HFFc6 (cell line): ENCODE results near the gene GPSM1. TPM values are rescaled to one million over a fixed set of nuclear protein-coding genes. Genes with fewer than 3 reads are reported as not detected.

Experiments
- DNase-seq: peaks from one replicate; pipeline ENCODE4 v3.0.0-alpha.2; 2018
- H3K27ac Mint-ChIP-seq: 2 replicates; pipeline ENCODE4 v1.8.0; 2020; ENCODE audit warnings: mild to moderate bottlenecking, mixed read lengths
- H3K27me3 Mint-ChIP-seq: 2 replicates; pipeline ENCODE4 v1.8.0; 2021; ENCODE audit warnings: mild to moderate bottlenecking, moderate library complexity, mixed read lengths; ENCODE audit not compliant: insufficient read depth
- H3K36me3 Mint-ChIP-seq: 2 replicates; pipeline ENCODE4 v1.8.0; 2021; ENCODE audit warnings: low read depth, mixed read lengths
- H3K4me1 Mint-ChIP-seq: 2 replicates; pipeline ENCODE4 v1.8.0; 2020; ENCODE audit warnings: low read depth, mixed read lengths
- H3K4me3 Mint-ChIP-seq: 2 replicates; pipeline ENCODE4 v1.8.0; 2020; ENCODE audit warnings: mild to moderate bottlenecking, moderate library complexity, mixed read lengths
- H3K9me3 Mint-ChIP-seq: 2 replicates; pipeline ENCODE4 v1.8.0; 2020; ENCODE audit warnings: mild to moderate bottlenecking, mixed read lengths
- CTCF ChIP-seq: fragments of 200-600 bp; sonication (generic); IDR thresholded peaks from 2 replicates; pipeline ENCODE4 v1.5.0; 2021; ENCODE audit warnings: antibody characterized with exemption, mild to moderate bottlenecking
- total RNA-seq, 6 experiments: library from RNA; stranded (reverse); fragmentation: NEBNext Ultra II Directional; extraction: Animal tissue kit (Norgen Biotek cat#: 25700); gene quantifications; 2 replicates in 1 of 6; 3 replicates in 5 of 6; pipeline ENCODE4 v1.2.3, GENCODE V29; 2021

GPSM1 gene
- total RNA-seq, 6 experiments from 2014 or later = 50.9 to 60.2 (median 55.0) TPM

- H3K27me3 Mint-ChIP-seq = peaks cover 9% of the 10 kb centered on the region
- H3K36me3 Mint-ChIP-seq = no peaks in the 10 kb centered on the region
- H3K9me3 Mint-ChIP-seq = no peaks in the 10 kb centered on the region
- no peak overlapping the region for H3K27ac Mint-ChIP-seq
- H3K4me3 Mint-ChIP-seq = no peak overlapping the region
- no peak for DNase-seq
- peaks cover 12% of the 10 kb centered on the region for H3K4me1 Mint-ChIP-seq
- no peak for TF ChIP-seq CTCF
These were observed 13.2 kb downstream of the GPSM1 start for GRCh38 chr9:136340356-136341041.

GRCh38 chr9:136341042-136341655, 13.8 kb downstream of the GPSM1 start:
- TF ChIP-seq CTCF = no peak
- Mint-ChIP-seq H3K27me3 (peaks cover 9% of the 10 kb centered on the region), H3K27ac (no peak overlapping the region), H3K4me3 (no peak overlapping the region), H3K4me1 (peaks cover 18% of the 10 kb centered on the region), H3K9me3 (no peaks in the 10 kb centered on the region), H3K36me3 (no peaks in the 10 kb centered on the region)
- DNase-seq = no peak

- Mint-ChIP-seq H3K9me3 (no peaks in the 10 kb centered on the region), H3K36me3 (no peaks in the 10 kb centered on the region), H3K4me1 (peaks cover 18% of the 10 kb centered on the region), H3K27ac (no peak overlapping the region), H3K27me3 (peaks cover 9% of the 10 kb centered on the region), H3K4me3 (no peak overlapping the region)
- no peak for TF ChIP-seq CTCF
- DNase-seq = no peak
These were observed 14.4 kb downstream of the GPSM1 start for GRCh38 chr9:136341769-136342168.

- no peak overlapping the region for H3K27ac Mint-ChIP-seq
- peaks cover 18% of the 10 kb centered on the region for H3K4me1 Mint-ChIP-seq
- no peaks in the 10 kb centered on the region for H3K9me3 Mint-ChIP-seq
- H3K4me3 Mint-ChIP-seq = no peak overlapping the region; the same call in 1 of the 2 replicates
- no peaks in the 10 kb centered on the region for H3K36me3 Mint-ChIP-seq
- no peak for DNase-seq
- TF ChIP-seq CTCF = no peak
- H3K27me3 Mint-ChIP-seq = peaks cover 9% of the 10 kb centered on the region
These were observed 15.1 kb downstream of the GPSM1 start for GRCh38 chr9:136342181-136343120.

- Mint-ChIP-seq H3K9me3 (no peaks in the 10 kb centered on the region), H3K27me3 (peaks cover 9% of the 10 kb centered on the region), H3K4me1 (peaks cover 18% of the 10 kb centered on the region), H3K4me3 (no peak overlapping the region), H3K27ac (no peak overlapping the region), H3K36me3 (no peaks in the 10 kb centered on the region)
- TF ChIP-seq CTCF = no peak
- DNase-seq = no peak
These were observed 16.0 kb downstream of the GPSM1 start for GRCh38 chr9:136343121-136343883.
